K562 (cell line): Measurements from ENCODE around the gene MED15. TPM values are rescaled to one million over a fixed set of nuclear protein-coding genes. Genes with fewer than 3 reads are reported as not detected.

Source experiments
- BACH1 ChIP-seq: fragments of 200-800 bp; sonication (Bioruptor generic); IDR thresholded peaks from 2 replicates; pipeline ENCODE4 v1.6.1; 2016; ENCODE audit warnings: missing genetic modification characterization, missing compliant biosample characterization
- CREB1 ChIP-seq, 2 experiments: sonication (generic) in 1 of 2; formaldehyde crosslinking in 1 of 2; IDR thresholded peaks; 2 replicates each; pipeline versions ENCODE4 v1.6.1 to v1.8.0; 2012 to 2022; ENCODE audit warnings: inconsistent platforms in 1 of 2, mild to moderate bottlenecking in 1 of 2, missing genetic modification reagents in 1 of 2, moderate library complexity in 1 of 2
- HNRNPL ChIP-seq: fragments of 200-400 bp; formaldehyde crosslinking; IDR thresholded peaks from 2 replicates; pipeline ENCODE4 v1.6.1; 2017; ENCODE audit warnings: low read depth, mild to moderate bottlenecking, low read length
- IFI16 ChIP-seq: fragments of 250-450 bp; sonication (Bioruptor Pico); IDR thresholded peaks from 2 replicates; pipeline ENCODE4 v2.1.2; 2022; ENCODE audit warnings: mild to moderate bottlenecking, inconsistent platforms
- KAT7 ChIP-seq: sonication (generic); formaldehyde crosslinking; IDR thresholded peaks from 2 replicates; pipeline ENCODE4 v1.8.0; 2022; ENCODE audit warnings: missing genetic modification reagents, mild to moderate bottlenecking, borderline replicate concordance
- POU5F1 ChIP-seq: fragments of 150-350 bp; IDR thresholded peaks from 2 replicates; pipeline ENCODE4 v1.6.1; 2014; ENCODE audit warnings: borderline replicate concordance, low read length, low read depth, mild to moderate bottlenecking; ENCODE audit not compliant: partially characterized antibody
- SREBF1 ChIP-seq: fragments of 150-350 bp; IDR thresholded peaks from 2 replicates; pipeline ENCODE4 v1.6.1; 2014; ENCODE audit warnings: antibody characterized with exemption, low read depth, low read length, borderline replicate concordance
- SRF ChIP-seq, 2 experiments: fragments of 250-450, 450-650 bp in 1 of 2; sonication (Bioruptor Pico) in 1 of 2; sonication (generic) in 1 of 2; formaldehyde crosslinking; IDR thresholded peaks; 2 replicates each; pipeline versions ENCODE4 v1.5.0 to v1.5.1; 2020 to 2022; ENCODE audit warnings: mild to moderate bottlenecking in 1 of 2, missing genetic modification reagents in 1 of 2
- ZC3H11A ChIP-seq: IDR thresholded peaks from 2 replicates; pipeline ENCODE4 v1.6.1; 2012; ENCODE audit warnings: low read depth, low read length, improper control_type of control experiment
- polyA plus RNA-seq, 8 experiments: library from polyadenylated mRNA; depleted of rRNA in 4 of 8; stranded (reverse) in 5 of 8; unstranded in 3 of 8; fragments of >200 nt; fragmentation: Nextera tagmentation in 2 of 8; fragmentation: Illumina TruSeq in 1 of 8; extraction: Ambion mirVana in 2 of 8; extraction: Trizol in 1 of 8; gene quantifications; 2 replicates each; pipeline versions ENCODE4 v1.2.1 to v1.2.3, GENCODE V29; 2011 to 2014; ENCODE audit warnings: inconsistent platforms in 1 of 8, missing spikeins in 1 of 8
- total RNA-seq, 7 experiments: library from RNA; depleted of rRNA in 6 of 7; stranded (reverse); fragments of >200 nt in 6 of 7; fragmentation: Illumina TruSeq in 2 of 7; extraction: Trizol in 2 of 7; gene quantifications; 2 replicates each; pipeline versions ENCODE4 v1.2.1 to v1.2.3, GENCODE V29; 2011 to 2021; ENCODE audit warnings: low replicate concordance in 1 of 7
- TF ChIP-seq, protein P1 (sequence below), 2 experiments: fragments of 150-350 bp in 1 of 2; IDR thresholded peaks; 2 replicates each; pipeline ENCODE4 v1.6.1; 2012 to 2016; ENCODE audit warnings: low read depth in 2 of 2, low read length in 2 of 2, mild to moderate bottlenecking in 1 of 2, moderate library complexity in 1 of 2
- TF ChIP-seq, protein P2 (sequence below): sonication (generic); formaldehyde crosslinking; IDR thresholded peaks from 2 replicates; pipeline ENCODE4 v1.8.0; 2022; ENCODE audit warnings: missing genetic modification reagents, mild to moderate bottlenecking, moderate library complexity, borderline replicate concordance
- TF ChIP-seq, protein P3 (sequence below): fragments of 250-450 bp; sonication (Bioruptor Pico); IDR thresholded peaks from 2 replicates; pipeline ENCODE4 v1.4.0; 2020
- TF ChIP-seq, protein P4 (sequence below): sonication (generic); formaldehyde crosslinking; IDR thresholded peaks from 2 replicates; pipeline ENCODE4 v1.8.0; 2022; ENCODE audit warnings: mild to moderate bottlenecking, missing genetic modification reagents
- TF ChIP-seq, protein P5 (sequence below): sonication (generic); formaldehyde crosslinking; IDR thresholded peaks from 2 replicates; pipeline ENCODE4 v1.8.0; 2023; ENCODE audit warnings: mild to moderate bottlenecking, missing genetic modification reagents

MED15 gene
- total and polyA plus RNA-seq, 9 of the 15 experiments (the other 6 are each of a cell fraction or from before 2014, with no cell fraction given) = 4.0 to 271 (median 60.1) TPM

DNA sequence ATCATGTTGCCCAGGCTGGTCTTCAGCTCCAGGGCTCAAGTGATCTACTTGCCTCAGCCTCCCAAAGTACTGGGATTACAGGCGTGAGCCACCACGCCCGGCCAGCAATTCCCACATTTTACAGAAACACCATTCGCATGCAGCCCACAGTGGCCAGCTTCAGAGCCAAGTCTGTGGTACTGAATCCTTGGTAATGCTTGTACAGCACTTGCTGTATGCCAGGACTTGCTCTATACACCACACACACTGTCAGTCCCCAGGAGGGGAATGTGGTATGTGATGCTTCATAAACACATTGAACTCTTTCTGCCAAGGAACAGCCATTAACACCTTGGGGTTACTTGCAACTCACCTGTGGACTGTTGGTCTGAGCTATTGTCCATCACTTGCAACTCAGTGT lies 119.4 kb downstream of the MED15 start (continued):
- TF ChIP-seq, protein P1, sequence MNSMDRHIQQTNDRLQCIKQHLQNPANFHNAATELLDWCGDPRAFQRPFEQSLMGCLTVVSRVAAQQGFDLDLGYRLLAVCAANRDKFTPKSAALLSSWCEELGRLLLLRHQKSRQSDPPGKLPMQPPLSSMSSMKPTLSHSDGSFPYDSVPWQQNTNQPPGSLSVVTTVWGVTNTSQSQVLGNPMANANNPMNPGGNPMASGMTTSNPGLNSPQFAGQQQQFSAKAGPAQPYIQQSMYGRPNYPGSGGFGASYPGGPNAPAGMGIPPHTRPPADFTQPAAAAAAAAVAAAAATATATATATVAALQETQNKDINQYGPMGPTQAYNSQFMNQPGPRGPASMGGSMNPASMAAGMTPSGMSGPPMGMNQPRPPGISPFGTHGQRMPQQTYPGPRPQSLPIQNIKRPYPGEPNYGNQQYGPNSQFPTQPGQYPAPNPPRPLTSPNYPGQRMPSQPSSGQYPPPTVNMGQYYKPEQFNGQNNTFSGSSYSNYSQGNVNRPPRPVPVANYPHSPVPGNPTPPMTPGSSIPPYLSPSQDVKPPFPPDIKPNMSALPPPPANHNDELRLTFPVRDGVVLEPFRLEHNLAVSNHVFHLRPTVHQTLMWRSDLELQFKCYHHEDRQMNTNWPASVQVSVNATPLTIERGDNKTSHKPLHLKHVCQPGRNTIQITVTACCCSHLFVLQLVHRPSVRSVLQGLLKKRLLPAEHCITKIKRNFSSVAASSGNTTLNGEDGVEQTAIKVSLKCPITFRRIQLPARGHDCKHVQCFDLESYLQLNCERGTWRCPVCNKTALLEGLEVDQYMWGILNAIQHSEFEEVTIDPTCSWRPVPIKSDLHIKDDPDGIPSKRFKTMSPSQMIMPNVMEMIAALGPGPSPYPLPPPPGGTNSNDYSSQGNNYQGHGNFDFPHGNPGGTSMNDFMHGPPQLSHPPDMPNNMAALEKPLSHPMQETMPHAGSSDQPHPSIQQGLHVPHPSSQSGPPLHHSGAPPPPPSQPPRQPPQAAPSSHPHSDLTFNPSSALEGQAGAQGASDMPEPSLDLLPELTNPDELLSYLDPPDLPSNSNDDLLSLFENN (IDR thresholded peaks at IDR 0.05; ENCODE audit: low read depth in 2 of 2, low read length in 2 of 2) = no peak
- TF ChIP-seq, protein P2, sequence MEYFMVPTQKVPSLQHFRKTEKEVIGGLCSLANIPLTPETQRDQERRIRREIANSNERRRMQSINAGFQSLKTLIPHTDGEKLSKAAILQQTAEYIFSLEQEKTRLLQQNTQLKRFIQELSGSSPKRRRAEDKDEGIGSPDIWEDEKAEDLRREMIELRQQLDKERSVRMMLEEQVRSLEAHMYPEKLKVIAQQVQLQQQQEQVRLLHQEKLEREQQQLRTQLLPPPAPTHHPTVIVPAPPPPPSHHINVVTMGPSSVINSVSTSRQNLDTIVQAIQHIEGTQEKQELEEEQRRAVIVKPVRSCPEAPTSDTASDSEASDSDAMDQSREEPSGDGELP = no peak
- TF ChIP-seq, protein P3, sequence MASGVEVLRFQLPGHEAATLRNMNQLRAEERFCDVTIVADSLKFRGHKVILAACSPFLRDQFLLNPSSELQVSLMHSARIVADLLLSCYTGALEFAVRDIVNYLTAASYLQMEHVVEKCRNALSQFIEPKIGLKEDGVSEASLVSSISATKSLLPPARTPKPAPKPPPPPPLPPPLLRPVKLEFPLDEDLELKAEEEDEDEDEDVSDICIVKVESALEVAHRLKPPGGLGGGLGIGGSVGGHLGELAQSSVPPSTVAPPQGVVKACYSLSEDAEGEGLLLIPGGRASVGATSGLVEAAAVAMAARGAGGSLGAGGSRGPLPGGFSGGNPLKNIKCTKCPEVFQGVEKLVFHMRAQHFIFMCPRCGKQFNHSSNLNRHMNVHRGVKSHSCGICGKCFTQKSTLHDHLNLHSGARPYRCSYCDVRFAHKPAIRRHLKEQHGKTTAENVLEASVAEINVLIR (CRISPR knock-in tag) = no peak
- TF ChIP-seq POU5F1 (no peak), HNRNPL (no peak), SREBF1 (no peak), IFI16 (CRISPR knock-in tag) (no peak), CREB1 (IDR thresholded peaks at IDR 0.05) (no peak), CREB1 (CRISPR knock-in tag; IDR thresholded peaks at IDR 0.05) (no peak), ZC3H11A (no peak), BACH1 (tag) (no peak), KAT7 (CRISPR knock-in tag) (no peak), SRF (CRISPR knock-in tag; IDR thresholded peaks at IDR 0.05) (no peak)
- TF ChIP-seq, protein P4, sequence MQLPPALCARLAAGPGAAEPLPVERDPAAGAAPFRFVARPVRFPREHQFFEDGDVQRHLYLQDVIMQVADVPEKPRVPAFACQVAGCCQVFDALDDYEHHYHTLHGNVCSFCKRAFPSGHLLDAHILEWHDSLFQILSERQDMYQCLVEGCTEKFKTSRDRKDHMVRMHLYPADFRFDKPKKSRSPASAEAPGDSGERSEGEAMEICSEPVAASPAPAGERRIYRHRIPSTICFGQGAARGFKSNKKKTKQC (CRISPR knock-in tag) = peak; percentile 16; the same call in 1 of the 2 replicates
- TF ChIP-seq, protein P5, sequence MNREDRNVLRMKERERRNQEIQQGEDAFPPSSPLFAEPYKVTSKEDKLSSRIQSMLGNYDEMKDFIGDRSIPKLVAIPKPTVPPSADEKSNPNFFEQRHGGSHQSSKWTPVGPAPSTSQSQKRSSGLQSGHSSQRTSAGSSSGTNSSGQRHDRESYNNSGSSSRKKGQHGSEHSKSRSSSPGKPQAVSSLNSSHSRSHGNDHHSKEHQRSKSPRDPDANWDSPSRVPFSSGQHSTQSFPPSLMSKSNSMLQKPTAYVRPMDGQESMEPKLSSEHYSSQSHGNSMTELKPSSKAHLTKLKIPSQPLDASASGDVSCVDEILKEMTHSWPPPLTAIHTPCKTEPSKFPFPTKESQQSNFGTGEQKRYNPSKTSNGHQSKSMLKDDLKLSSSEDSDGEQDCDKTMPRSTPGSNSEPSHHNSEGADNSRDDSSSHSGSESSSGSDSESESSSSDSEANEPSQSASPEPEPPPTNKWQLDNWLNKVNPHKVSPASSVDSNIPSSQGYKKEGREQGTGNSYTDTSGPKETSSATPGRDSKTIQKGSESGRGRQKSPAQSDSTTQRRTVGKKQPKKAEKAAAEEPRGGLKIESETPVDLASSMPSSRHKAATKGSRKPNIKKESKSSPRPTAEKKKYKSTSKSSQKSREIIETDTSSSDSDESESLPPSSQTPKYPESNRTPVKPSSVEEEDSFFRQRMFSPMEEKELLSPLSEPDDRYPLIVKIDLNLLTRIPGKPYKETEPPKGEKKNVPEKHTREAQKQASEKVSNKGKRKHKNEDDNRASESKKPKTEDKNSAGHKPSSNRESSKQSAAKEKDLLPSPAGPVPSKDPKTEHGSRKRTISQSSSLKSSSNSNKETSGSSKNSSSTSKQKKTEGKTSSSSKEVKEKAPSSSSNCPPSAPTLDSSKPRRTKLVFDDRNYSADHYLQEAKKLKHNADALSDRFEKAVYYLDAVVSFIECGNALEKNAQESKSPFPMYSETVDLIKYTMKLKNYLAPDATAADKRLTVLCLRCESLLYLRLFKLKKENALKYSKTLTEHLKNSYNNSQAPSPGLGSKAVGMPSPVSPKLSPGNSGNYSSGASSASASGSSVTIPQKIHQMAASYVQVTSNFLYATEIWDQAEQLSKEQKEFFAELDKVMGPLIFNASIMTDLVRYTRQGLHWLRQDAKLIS (CRISPR knock-in tag) = no peak
